ENCODE data around the gene PRKAG2.

PRKAG2 gene

DNA sequence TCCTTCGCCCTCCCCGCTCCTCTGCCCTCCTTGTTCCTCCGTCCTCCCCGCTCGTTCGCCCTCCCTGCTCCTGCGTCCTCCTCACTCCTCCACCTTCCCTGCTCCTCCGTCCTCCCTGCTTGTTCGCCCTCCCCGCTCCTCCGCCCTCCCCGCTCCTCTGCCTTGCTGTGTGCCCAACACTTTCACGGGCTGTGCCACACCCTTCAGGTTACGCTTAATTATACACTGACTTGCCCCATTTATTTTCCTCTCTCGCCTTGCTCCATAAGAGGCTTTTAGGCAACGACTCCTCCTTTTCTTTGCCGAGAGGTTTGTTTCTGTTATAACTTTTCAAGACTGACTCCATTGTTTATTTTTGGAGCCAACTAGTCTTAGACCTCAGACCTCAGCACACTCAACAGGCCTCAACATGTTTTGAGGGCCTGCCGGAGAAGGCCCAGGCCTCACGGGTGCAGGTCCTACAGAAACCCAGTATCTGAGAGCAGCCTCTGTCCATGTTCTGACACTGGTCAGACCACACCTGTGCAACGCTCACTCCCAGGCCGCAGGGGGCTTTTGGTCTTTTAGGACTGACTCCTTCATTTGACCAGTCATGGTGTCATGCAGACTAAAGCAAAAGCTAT is 18.2 kb upstream of the PRKAG2 start:
- Histone ChIP-seq H3K9me3 (ENCODE audit: control insufficient read depth in 5 of 5, low read length in 5 of 5) (no peaks in the 10 kb centered on the region), H3K4me3 (ENCODE audit: low read depth in 1 of 5, low read length in 5 of 5) (no peak overlapping the region), H3K27me3 (ENCODE audit: control insufficient read depth in 5 of 5, insufficient read depth in 4 of 5, low read length in 5 of 5) (peaks cover 0 to 8% (median 5%) of the 10 kb centered on the region in 5 donors), H3K36me3 (ENCODE audit: control insufficient read depth in 5 of 5, insufficient read depth in 5 of 5, low read length in 5 of 5) (no peaks in the 10 kb centered on the region), H3K4me1 (ENCODE audit: control insufficient read depth in 5 of 5, insufficient read depth in 5 of 5, low read length in 5 of 5) (peaks cover 0 to 9% (median 6%) of the 10 kb centered on the region in 5 donors), H3K9ac (ENCODE audit: low read length in 5 of 5) (no peak overlapping the region), H3K27ac (ENCODE audit: low read depth, low read length) (no peak overlapping the region)

DNA sequence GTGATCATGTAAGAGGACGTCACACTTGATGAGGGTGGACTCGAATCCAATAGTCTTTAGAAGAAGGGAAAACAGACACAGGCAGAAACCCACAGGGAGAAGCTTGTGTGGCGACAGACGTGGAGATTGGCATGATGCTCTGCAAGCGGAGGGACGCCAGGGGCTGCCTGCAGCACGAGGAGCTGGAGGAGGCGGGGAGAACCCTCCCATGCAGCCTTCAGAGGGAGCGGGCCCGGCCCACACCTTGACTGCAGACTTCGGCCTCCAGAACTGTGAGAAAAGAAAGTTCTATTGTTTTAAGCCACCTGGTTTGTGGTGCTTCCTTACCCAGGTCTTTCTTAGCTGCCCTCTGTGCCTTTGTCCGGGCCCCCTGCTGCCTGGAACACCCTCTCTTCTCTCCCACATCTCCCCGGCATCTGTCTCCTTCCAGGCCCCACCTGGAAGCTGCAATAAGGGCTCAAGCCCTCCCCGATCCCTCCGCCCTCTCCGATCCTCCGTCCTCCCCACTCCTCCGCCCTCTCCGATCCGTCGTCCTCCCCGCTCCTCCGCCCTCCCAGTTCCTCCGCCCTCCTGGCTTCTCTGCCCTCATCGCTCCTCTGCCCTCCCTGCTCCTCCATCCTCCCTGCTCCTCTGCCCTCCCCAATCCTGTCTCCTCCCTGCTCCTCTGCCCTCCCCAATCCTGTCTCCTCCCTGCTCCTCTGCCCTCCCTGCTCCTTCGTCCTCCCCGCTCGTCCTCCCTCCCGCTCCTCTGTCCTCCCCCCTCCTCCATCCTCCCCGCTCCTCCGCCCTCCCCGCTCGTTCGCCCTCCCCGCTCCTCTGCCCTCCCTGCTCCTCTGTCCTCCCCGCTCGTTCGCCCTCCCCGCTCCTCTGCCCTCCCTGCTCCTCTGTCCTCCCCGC is 17.4 kb upstream of the PRKAG2 start:
- Histone ChIP-seq H3K4me1 (ENCODE audit: control insufficient read depth in 5 of 5, insufficient read depth in 5 of 5, low read length in 5 of 5) (peaks cover 0 to 11% (median 6%) of the 10 kb centered on the region in 5 donors), H3K4me3 (ENCODE audit: low read depth in 1 of 5, low read length in 5 of 5) (no peak overlapping the region), H3K9ac (ENCODE audit: low read length in 5 of 5) (no peak overlapping the region), H3K36me3 (ENCODE audit: control insufficient read depth in 5 of 5, insufficient read depth in 5 of 5, low read length in 5 of 5) (no peaks in the 10 kb centered on the region), H3K27me3 (ENCODE audit: control insufficient read depth in 5 of 5, insufficient read depth in 4 of 5, low read length in 5 of 5) (peaks cover 0 to 8% (median 5%) of the 10 kb centered on the region in 5 donors), H3K9me3 (ENCODE audit: control insufficient read depth in 5 of 5, low read length in 5 of 5) (no peaks in the 10 kb centered on the region), H3K27ac (ENCODE audit: low read depth, low read length) (no peak overlapping the region)

DNA sequence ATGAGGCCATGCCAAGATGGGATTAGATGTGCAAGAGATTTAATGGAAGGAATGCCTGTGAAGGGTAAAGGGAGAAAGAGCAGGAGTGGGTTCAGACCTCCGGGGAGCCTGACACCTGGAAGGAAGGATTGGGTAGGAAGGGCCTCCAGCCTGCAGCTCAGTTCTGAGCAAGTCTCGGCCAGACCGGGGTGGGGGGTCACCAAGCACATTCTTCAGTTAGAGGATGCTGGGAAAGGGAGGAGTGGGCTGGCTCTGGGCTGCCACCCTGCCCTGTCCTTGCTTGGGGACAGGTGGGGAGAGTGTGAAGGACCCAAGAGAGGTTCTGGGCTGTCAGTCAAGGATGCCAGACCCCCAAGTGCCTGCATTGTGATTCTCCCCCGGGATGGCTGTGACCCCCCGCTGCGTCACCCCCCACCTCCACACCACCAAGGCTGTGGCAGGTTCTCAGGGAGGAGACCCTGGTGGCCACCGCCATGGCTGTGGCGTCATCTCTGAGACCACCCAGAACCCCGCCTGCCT is 16.5 kb upstream of the PRKAG2 start:
- Histone ChIP-seq H3K9me3 (ENCODE audit: control insufficient read depth in 5 of 5, low read length in 5 of 5) (no peaks in the 10 kb centered on the region), H3K4me3 (ENCODE audit: low read depth in 1 of 5, low read length in 5 of 5) (no peak overlapping the region), H3K27me3 (ENCODE audit: control insufficient read depth in 5 of 5, insufficient read depth in 4 of 5, low read length in 5 of 5) (peaks cover 0 to 7% (median 5%) of the 10 kb centered on the region in 5 donors), H3K9ac (ENCODE audit: low read length in 5 of 5) (no peak overlapping the region), H3K4me1 (ENCODE audit: control insufficient read depth in 5 of 5, insufficient read depth in 5 of 5, low read length in 5 of 5) (peaks cover 0 to 11% (median 6%) of the 10 kb centered on the region in 5 donors), H3K27ac (ENCODE audit: low read depth, low read length) (no peak overlapping the region), H3K36me3 (ENCODE audit: control insufficient read depth in 5 of 5, insufficient read depth in 5 of 5, low read length in 5 of 5) (no peaks in the 10 kb centered on the region)

DNA sequence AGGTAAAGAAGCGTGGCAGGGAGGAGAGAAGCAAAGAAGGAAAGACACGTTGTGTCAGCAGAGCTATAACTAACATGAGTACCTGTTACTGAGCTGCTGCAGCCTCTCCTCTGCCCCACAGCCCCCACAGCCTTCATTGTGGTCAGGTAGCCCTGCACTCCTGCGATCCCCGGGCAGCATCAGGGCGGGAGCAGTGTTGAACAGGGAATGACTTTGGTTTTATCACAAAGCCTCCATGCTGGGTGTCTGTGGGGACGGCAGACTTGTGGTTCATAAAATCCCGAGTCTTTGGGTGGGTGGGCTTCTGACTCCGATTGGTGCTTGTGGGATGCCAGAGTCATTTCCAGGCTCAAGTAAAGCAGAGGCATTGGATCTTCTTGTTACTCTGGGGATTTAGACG is 14.8 kb upstream of the PRKAG2 start:
- Histone ChIP-seq H3K4me1 (ENCODE audit: control insufficient read depth in 5 of 5, insufficient read depth in 5 of 5, low read length in 5 of 5) (peaks cover 0 to 4% (median 0%) of the 10 kb centered on the region in 5 donors), H3K27ac (ENCODE audit: low read depth, low read length) (no peak overlapping the region), H3K9me3 (ENCODE audit: control insufficient read depth in 5 of 5, low read length in 5 of 5) (no peaks in the 10 kb centered on the region), H3K9ac (ENCODE audit: low read length in 5 of 5) (no peak overlapping the region), H3K4me3 (ENCODE audit: low read depth in 1 of 5, low read length in 5 of 5) (no peak overlapping the region), H3K36me3 (ENCODE audit: control insufficient read depth in 5 of 5, insufficient read depth in 5 of 5, low read length in 5 of 5) (no peaks in the 10 kb centered on the region), H3K27me3 (ENCODE audit: control insufficient read depth in 5 of 5, insufficient read depth in 4 of 5, low read length in 5 of 5) (peaks cover 0 to 7% (median 3%) of the 10 kb centered on the region in 5 donors)

DNA sequence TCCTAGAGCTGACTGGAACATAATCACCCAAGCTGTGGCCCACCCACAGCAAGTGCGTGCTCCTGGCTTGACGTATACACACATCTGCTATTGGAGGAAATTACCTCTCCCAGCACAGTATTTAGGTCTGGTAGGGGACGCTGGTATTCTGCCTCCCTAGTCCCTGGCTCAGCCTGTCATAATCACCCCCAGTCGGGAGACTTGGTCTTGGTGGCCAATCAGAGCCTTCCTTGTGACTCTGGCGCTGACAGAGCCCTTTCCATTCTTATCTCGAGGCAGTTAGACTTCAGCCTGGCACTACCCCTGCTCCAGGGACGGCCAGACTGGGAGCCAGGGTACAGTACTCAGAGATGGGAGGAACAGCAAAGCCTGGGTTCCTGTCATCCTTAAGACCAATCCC is 14.3 kb upstream of the PRKAG2 start:
- Histone ChIP-seq H3K27me3 (ENCODE audit: control insufficient read depth in 5 of 5, insufficient read depth in 4 of 5, low read length in 5 of 5) (peaks cover 0 to 7% (median 3%) of the 10 kb centered on the region in 5 donors), H3K9ac (ENCODE audit: low read length in 5 of 5) (no peak overlapping the region), H3K4me3 (ENCODE audit: low read depth in 1 of 5, low read length in 5 of 5) (no peak overlapping the region), H3K27ac (ENCODE audit: low read depth, low read length) (no peak overlapping the region), H3K36me3 (ENCODE audit: control insufficient read depth in 5 of 5, insufficient read depth in 5 of 5, low read length in 5 of 5) (no peaks in the 10 kb centered on the region), H3K9me3 (ENCODE audit: control insufficient read depth in 5 of 5, low read length in 5 of 5) (no peaks in the 10 kb centered on the region), H3K4me1 (ENCODE audit: control insufficient read depth in 5 of 5, insufficient read depth in 5 of 5, low read length in 5 of 5) (peaks cover 0 to 4% (median 0%) of the 10 kb centered on the region in 5 donors)

DNA sequence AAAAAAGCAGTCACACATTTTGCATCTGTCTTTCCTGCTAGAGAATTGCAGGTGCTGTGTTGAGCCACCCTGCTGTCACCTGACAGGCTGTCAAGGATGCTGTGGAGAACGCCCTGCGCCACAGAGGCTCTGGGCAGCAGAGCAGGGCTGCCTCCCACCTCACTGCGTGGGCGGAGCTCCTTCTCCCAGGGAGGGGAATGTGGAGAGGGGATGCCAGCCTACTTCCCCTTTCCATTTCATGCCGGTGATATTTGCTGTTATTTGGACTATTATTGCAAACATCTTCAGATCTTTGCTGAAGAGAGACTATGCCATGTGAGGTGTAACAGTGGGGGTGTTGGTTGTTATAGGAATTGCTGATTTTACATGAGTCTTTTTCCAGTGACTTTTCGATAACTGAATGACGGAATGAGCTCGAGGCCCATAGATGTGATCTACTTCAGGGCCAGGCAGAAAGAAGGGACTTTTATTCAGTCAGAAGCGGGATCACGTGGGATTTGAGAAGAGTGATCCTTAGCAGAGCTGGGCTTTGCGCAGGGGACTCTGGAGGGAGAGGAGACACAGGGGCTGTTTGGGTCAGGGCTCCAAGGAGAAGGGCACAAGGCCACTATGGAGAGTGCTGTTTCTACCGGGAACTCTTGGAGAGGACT is 13.6 kb upstream of the PRKAG2 start:
- Histone ChIP-seq H3K36me3 (ENCODE audit: control insufficient read depth in 5 of 5, insufficient read depth in 5 of 5, low read length in 5 of 5) (no peaks in the 10 kb centered on the region), H3K27me3 (ENCODE audit: control insufficient read depth in 5 of 5, insufficient read depth in 4 of 5, low read length in 5 of 5) (peaks cover 0 to 7% (median 3%) of the 10 kb centered on the region in 5 donors), H3K4me1 (ENCODE audit: control insufficient read depth in 5 of 5, insufficient read depth in 5 of 5, low read length in 5 of 5) (peaks cover 0 to 4% (median 0%) of the 10 kb centered on the region in 5 donors), H3K9me3 (ENCODE audit: control insufficient read depth in 5 of 5, low read length in 5 of 5) (no peaks in the 10 kb centered on the region), H3K4me3 (ENCODE audit: low read depth in 1 of 5, low read length in 5 of 5) (no peak overlapping the region), H3K27ac (ENCODE audit: low read depth, low read length) (no peak overlapping the region), H3K9ac (ENCODE audit: low read length in 5 of 5) (no peak overlapping the region)

DNA sequence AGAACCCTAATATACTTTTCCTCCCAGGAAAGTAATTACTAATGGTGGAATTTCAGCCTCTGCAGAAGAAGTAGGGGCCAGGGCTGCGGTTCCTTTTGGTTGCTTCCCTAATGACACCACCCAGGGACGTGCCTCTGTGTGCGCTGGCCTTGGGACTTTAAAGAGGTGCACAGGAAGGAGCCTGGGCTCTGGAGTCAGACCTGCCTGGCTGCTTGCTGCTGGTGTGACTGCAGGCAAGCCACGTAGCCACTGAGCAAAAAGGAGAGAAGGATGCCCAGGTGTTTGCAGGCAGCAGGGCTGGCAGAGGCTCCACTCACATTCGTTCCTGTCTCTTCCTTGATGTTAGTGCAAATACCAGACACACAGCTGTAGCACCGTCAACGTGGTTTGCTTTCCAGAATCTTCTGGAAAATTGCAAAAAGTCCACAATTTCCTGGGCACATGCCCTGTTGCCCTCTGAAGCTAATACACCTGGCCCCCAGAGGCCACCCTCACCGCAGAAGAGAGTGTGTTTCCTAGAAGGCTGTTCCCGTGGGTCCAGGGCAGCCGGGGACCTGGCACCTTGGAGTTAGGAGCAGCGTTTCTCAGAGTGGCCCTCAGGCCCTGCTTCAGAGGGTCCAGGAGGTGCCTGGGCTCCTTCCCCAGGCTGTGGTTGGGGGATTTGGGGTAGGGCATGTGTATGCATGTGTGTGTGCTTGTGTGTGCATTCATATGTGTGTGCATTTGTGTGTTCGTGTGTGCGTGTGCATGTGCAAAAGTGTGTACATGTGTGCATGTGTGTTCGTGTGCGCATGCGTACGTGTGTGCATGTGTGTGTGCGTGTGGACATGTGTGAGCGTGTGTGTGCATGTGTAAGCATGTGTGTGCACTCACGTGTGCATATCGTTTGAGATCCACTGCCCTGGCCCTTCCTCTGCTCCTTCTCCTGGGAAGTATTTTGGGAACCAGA is 12.8 kb upstream of the PRKAG2 start:
- Histone ChIP-seq H3K27me3 (ENCODE audit: control insufficient read depth in 5 of 5, insufficient read depth in 4 of 5, low read length in 5 of 5) (peaks cover 0 to 7% (median 3%) of the 10 kb centered on the region in 5 donors), H3K4me1 (ENCODE audit: control insufficient read depth in 5 of 5, insufficient read depth in 5 of 5, low read length in 5 of 5) (peaks cover 0 to 5% (median under 1%) of the 10 kb centered on the region in 5 donors), H3K4me3 (ENCODE audit: low read depth in 1 of 5, low read length in 5 of 5) (no peak overlapping the region), H3K36me3 (ENCODE audit: control insufficient read depth in 5 of 5, insufficient read depth in 5 of 5, low read length in 5 of 5) (no peaks in the 10 kb centered on the region), H3K27ac (ENCODE audit: low read depth, low read length) (no peak overlapping the region), H3K9me3 (ENCODE audit: control insufficient read depth in 5 of 5, low read length in 5 of 5) (no peaks in the 10 kb centered on the region), H3K9ac (ENCODE audit: low read length in 5 of 5) (no peak overlapping the region)

DNA sequence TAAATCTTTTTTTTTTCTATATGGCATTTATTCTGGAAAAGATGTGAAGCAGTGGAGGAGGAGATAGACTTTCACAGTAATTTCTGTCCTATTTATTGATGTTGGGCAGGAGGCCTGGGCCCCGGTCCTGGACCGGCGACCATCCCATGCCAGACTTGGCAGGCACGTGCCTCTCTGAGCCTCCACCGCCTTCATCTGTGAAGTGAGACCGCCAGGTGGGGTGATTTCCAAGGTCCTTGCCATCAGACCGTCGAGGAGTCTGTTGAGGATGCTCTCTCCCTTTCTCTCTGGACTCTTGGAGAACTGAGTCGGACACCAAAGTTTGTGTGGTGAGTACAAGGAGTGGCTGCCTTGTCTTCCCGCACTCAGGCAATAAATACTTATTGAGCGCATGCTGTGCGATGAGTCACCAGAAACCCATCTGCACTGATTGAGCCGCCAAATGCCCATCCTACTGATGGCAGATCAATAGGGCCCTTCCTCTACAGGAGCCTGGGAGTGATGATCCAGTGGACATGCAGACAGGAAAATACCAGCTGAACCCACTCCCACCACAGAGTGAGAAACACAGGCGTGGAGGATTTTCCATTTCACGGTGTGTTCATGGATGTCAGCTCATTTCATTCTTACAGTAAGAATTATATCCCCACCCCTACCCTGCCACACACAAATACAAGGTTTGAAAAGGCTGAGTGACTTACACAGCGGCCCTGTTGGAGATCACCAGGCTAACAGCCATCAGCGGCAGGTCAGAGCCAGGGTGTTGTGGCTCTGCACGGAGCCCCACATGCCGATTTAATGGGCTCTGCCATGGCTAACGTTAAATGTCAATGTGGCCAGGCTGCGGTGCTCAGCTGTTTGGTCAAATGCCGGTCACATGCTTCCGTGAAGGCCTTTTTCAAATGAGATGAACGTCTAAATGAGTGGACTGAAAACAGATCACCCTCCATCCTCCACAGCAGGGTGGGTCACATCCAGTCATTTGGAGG is 11.5 kb upstream of the PRKAG2 start:
- H3K9ac ChIP-seq (ENCODE audit: low read length in 5 of 5): no peak overlapping the region
- H3K27ac ChIP-seq (ENCODE audit: low read depth, low read length): no peak overlapping the region
- no peaks in the 10 kb centered on the region for H3K36me3 ChIP-seq (ENCODE audit: control insufficient read depth in 5 of 5, insufficient read depth in 5 of 5, low read length in 5 of 5)
- H3K27me3 ChIP-seq (ENCODE audit: control insufficient read depth in 5 of 5, insufficient read depth in 4 of 5, low read length in 5 of 5): peaks cover 0 to 5% (median 0%) of the 10 kb centered on the region in 5 donors
- no peaks in the 10 kb centered on the region for H3K9me3 ChIP-seq (ENCODE audit: control insufficient read depth in 5 of 5, low read length in 5 of 5)
- H3K4me3 ChIP-seq (ENCODE audit: low read depth in 1 of 5, low read length in 5 of 5): no peak overlapping the region
- H3K4me1 ChIP-seq (ENCODE audit: control insufficient read depth in 5 of 5, insufficient read depth in 5 of 5, low read length in 5 of 5): peaks cover 0 to 18% (median 13%) of the 10 kb centered on the region in 5 donors
